ENCODE data around the gene CCDC17. TPM values are rescaled to one million over a fixed set of nuclear protein-coding genes. Genes with fewer than 3 reads are reported as not detected.

CCDC17 gene

GRCh38 chr1:45574105-45574626 is 49.7 kb downstream of the CCDC17 start:
- H4K91ac ChIP-seq (ENCODE audit: low read length), result no peak overlapping the region
- H2BK12ac ChIP-seq (ENCODE audit: low read length in 2 of 2), result no peak overlapping the region
- no peak overlapping the region for H3K14ac ChIP-seq (ENCODE audit: low read length in 2 of 2)
- no peaks in the 10 kb centered on the region for H3K9me3 ChIP-seq (ENCODE audit: control insufficient read depth, low read length)
- H2BK5ac ChIP-seq (ENCODE audit: low read depth, low read length, poor library complexity, severe bottlenecking), result no peak overlapping the region
- no peaks in the 10 kb centered on the region for H3K27me3 ChIP-seq (ENCODE audit: control insufficient read depth in 1 of 2, insufficient read depth in 1 of 2, low read length in 2 of 2)
- no peak overlapping the region for H2AFZ ChIP-seq (ENCODE audit: low read depth, low read length)
- no peak overlapping the region for H3K23ac ChIP-seq (ENCODE audit: low read length in 2 of 2)
- 97% methylated on average over 6 of the region's 7 CpGs for WGBS
- no peak overlapping the region for H3K4me3 ChIP-seq (ENCODE audit: insufficient read depth in 1 of 2, low read depth in 1 of 2, low read length in 2 of 2)
- peaks cover 17 to 18% of the 10 kb centered on the region in 2 experiments for H3K36me3 ChIP-seq (ENCODE audit: control insufficient read depth in 1 of 2, insufficient read depth in 2 of 2, low read depth in 1 of 2, low read length in 2 of 2)
- H2BK120ac ChIP-seq (ENCODE audit: low read depth, low read length), result no peak overlapping the region
- H3K27ac ChIP-seq (ENCODE audit: low read length, poor library complexity, severe bottlenecking), result no peak overlapping the region
- H3K9ac ChIP-seq (ENCODE audit: low read length), result no peak overlapping the region
- no peak overlapping the region for H2AK5ac ChIP-seq (ENCODE audit: low read length, severe bottlenecking)
- H3K18ac ChIP-seq (ENCODE audit: low read depth in 1 of 2, low read length in 2 of 2), result no peak overlapping the region
- no peak overlapping the region for H3K4ac ChIP-seq (ENCODE audit: low read depth in 1 of 2, low read length in 2 of 2)
- H3K4me1 ChIP-seq (ENCODE audit: control insufficient read depth, insufficient read depth, low read depth, low read length), result no peaks in the 10 kb centered on the region
- H3K79me1 ChIP-seq (replicated peaks; ENCODE audit: low read length, poor library complexity, severe bottlenecking), result peaks cover 3% of the 10 kb centered on the region
- no peak for DNase-seq
- H4K8ac ChIP-seq (ENCODE audit: low read length), result no peak overlapping the region
- no peak overlapping the region for H3K4me2 ChIP-seq (ENCODE audit: low read length, poor library complexity, severe bottlenecking)
- no peak overlapping the region for H2BK15ac ChIP-seq (ENCODE audit: low read depth, poor library complexity, severe bottlenecking)

- no peaks in the 10 kb centered on the region for H3K9me3 ChIP-seq (ENCODE audit: control insufficient read depth, low read length)
- no peak overlapping the region for H3K9ac ChIP-seq (ENCODE audit: low read length)
- H3K23ac ChIP-seq (ENCODE audit: low read length in 2 of 2), result no peak overlapping the region
- DNase-seq, result no peak
- H3K4me1 ChIP-seq (ENCODE audit: control insufficient read depth, insufficient read depth, low read depth, low read length), result no peaks in the 10 kb centered on the region
- no peak overlapping the region for H4K91ac ChIP-seq (ENCODE audit: low read length)
- H2BK15ac ChIP-seq (ENCODE audit: low read depth, poor library complexity, severe bottlenecking), result no peak overlapping the region
- no peak overlapping the region for H3K4me3 ChIP-seq (ENCODE audit: insufficient read depth in 1 of 2, low read depth in 1 of 2, low read length in 2 of 2)
- no peak overlapping the region for H3K4ac ChIP-seq (ENCODE audit: low read depth in 1 of 2, low read length in 2 of 2)
- H2BK5ac ChIP-seq (ENCODE audit: low read depth, low read length, poor library complexity, severe bottlenecking), result no peak overlapping the region
- 71% methylated on average over 2 of the region's 3 CpGs for WGBS
- no peak overlapping the region for H2AFZ ChIP-seq (ENCODE audit: low read depth, low read length)
- H2AK5ac ChIP-seq (ENCODE audit: low read length, severe bottlenecking), result no peak overlapping the region
- no peak overlapping the region for H3K14ac ChIP-seq (ENCODE audit: low read length in 2 of 2)
- no peak overlapping the region for H3K27ac ChIP-seq (ENCODE audit: low read length, poor library complexity, severe bottlenecking)
- peaks cover 26% of the 10 kb centered on the region in 2 experiments for H3K36me3 ChIP-seq (ENCODE audit: control insufficient read depth in 1 of 2, insufficient read depth in 2 of 2, low read depth in 1 of 2, low read length in 2 of 2)
- no peak overlapping the region for H2BK12ac ChIP-seq (ENCODE audit: low read length in 2 of 2)
- no peak overlapping the region for H4K8ac ChIP-seq (ENCODE audit: low read length)
- peaks cover 3% of the 10 kb centered on the region for H3K79me1 ChIP-seq (replicated peaks; ENCODE audit: low read length, poor library complexity, severe bottlenecking)
- H3K18ac ChIP-seq (ENCODE audit: low read depth in 1 of 2, low read length in 2 of 2), result no peak overlapping the region
- H2BK120ac ChIP-seq (ENCODE audit: low read depth, low read length), result no peak overlapping the region
- H3K4me2 ChIP-seq (ENCODE audit: low read length, poor library complexity, severe bottlenecking), result no peak overlapping the region
- no peaks in the 10 kb centered on the region for H3K27me3 ChIP-seq (ENCODE audit: control insufficient read depth in 1 of 2, insufficient read depth in 1 of 2, low read length in 2 of 2)
Measured at GRCh38 chr1:45573231-45573804, 50.5 kb downstream of the CCDC17 start.

GRCh38 chr1:45570631-45571030 is 53.2 kb downstream of the CCDC17 start:
- no peak overlapping the region for H3K14ac ChIP-seq (ENCODE audit: low read length in 2 of 2)
- H3K18ac ChIP-seq (ENCODE audit: low read depth in 1 of 2, low read length in 2 of 2), result no peak overlapping the region
- H4K8ac ChIP-seq (ENCODE audit: low read length), result no peak overlapping the region
- H2AK5ac ChIP-seq (ENCODE audit: low read length, severe bottlenecking), result no peak overlapping the region
- H3K23ac ChIP-seq (ENCODE audit: low read length in 2 of 2), result no peak overlapping the region
- no peak overlapping the region for H3K4me2 ChIP-seq (ENCODE audit: low read length, poor library complexity, severe bottlenecking)
- H3K4me3 ChIP-seq (ENCODE audit: insufficient read depth in 1 of 2, low read depth in 1 of 2, low read length in 2 of 2), result no peak overlapping the region
- H2BK15ac ChIP-seq (ENCODE audit: low read depth, poor library complexity, severe bottlenecking), result no peak overlapping the region
- peaks cover 48 to 50% of the 10 kb centered on the region in 2 experiments for H3K36me3 ChIP-seq (ENCODE audit: control insufficient read depth in 1 of 2, insufficient read depth in 2 of 2, low read depth in 1 of 2, low read length in 2 of 2)
- H2BK12ac ChIP-seq (ENCODE audit: low read length in 2 of 2), result no peak overlapping the region
- H3K79me1 ChIP-seq (replicated peaks; ENCODE audit: low read length, poor library complexity, severe bottlenecking), result peaks cover 19% of the 10 kb centered on the region
- no peaks in the 10 kb centered on the region for H3K9me3 ChIP-seq (ENCODE audit: control insufficient read depth, low read length)
- H3K27ac ChIP-seq (ENCODE audit: low read length, poor library complexity, severe bottlenecking), result no peak overlapping the region
- no peak overlapping the region for H2BK5ac ChIP-seq (ENCODE audit: low read depth, low read length, poor library complexity, severe bottlenecking)
- H3K4ac ChIP-seq (ENCODE audit: low read depth in 1 of 2, low read length in 2 of 2), result no peak overlapping the region
- H3K27me3 ChIP-seq (ENCODE audit: control insufficient read depth in 1 of 2, insufficient read depth in 1 of 2, low read length in 2 of 2), result no peaks in the 10 kb centered on the region
- no peak overlapping the region for H2BK120ac ChIP-seq (ENCODE audit: low read depth, low read length)
- H3K4me1 ChIP-seq (ENCODE audit: control insufficient read depth, insufficient read depth, low read depth, low read length), result no peaks in the 10 kb centered on the region
- H4K91ac ChIP-seq (ENCODE audit: low read length), result no peak overlapping the region
- WGBS, result 89% methylated on average over 3 of the region's 4 CpGs
- DNase-seq, result no peak
- H2AFZ ChIP-seq (ENCODE audit: low read depth, low read length), result no peak overlapping the region
- H3K9ac ChIP-seq (ENCODE audit: low read length), result no peak overlapping the region

Small RNAs within 50 kb of the gene (small RNA-seq; reads per million reads assigned to genes)
- not detected for gene AL355480.1 (ENCODE audit: low read depth)
- gene AL355480.2 (ENCODE audit: low read depth), result not detected
- gene AL355480.3 (ENCODE audit: low read depth), result not detected
- gene AL355480.4 (ENCODE audit: low read depth), result not detected
